Esophagus muscularis mucosa (tissue), 3 donors: ENCODE data around the gene ALDOB.

ENCODE experiments used
- POLR2AphosphoS5 ChIP-seq, 2 donors: sonication (generic); formaldehyde crosslinking; IDR thresholded peaks; one replicate each; pipeline ENCODE4 v1.6.1; 2017; ENCODE audit warnings: antibody characterized with exemption in 2 of 2
- TF ChIP-seq, protein P1 (sequence below), 3 experiments: fragments of 200-600 bp in 2 of 3; fragments of 450-650 bp in 1 of 3; sonication (generic) in 2 of 3; IDR thresholded peaks; one replicate each; pipeline ENCODE4 v1.5.1; 2017 to 2019; ENCODE audit warnings: antibody characterized with exemption in 3 of 3, mild to moderate bottlenecking in 2 of 3, moderate library complexity in 1 of 3

GRCh38 chr9:101472891-101473290 is 37.3 kb upstream of the ALDOB start:
- TF ChIP-seq, protein P1, sequence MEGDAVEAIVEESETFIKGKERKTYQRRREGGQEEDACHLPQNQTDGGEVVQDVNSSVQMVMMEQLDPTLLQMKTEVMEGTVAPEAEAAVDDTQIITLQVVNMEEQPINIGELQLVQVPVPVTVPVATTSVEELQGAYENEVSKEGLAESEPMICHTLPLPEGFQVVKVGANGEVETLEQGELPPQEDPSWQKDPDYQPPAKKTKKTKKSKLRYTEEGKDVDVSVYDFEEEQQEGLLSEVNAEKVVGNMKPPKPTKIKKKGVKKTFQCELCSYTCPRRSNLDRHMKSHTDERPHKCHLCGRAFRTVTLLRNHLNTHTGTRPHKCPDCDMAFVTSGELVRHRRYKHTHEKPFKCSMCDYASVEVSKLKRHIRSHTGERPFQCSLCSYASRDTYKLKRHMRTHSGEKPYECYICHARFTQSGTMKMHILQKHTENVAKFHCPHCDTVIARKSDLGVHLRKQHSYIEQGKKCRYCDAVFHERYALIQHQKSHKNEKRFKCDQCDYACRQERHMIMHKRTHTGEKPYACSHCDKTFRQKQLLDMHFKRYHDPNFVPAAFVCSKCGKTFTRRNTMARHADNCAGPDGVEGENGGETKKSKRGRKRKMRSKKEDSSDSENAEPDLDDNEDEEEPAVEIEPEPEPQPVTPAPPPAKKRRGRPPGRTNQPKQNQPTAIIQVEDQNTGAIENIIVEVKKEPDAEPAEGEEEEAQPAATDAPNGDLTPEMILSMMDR (IDR thresholded peaks at IDR 0.05) = no peak
- TF ChIP-seq POLR2AphosphoS5 (IDR thresholded peaks at IDR 0.05) = no peak
